ENCODE results near the gene MICU1.
"Not testable (repeated sequence)": the region's sequence is repeated elsewhere in the genome, so short reads cannot be mapped to it uniquely, and the experiment has no call there.

MICU1 gene

DNA sequence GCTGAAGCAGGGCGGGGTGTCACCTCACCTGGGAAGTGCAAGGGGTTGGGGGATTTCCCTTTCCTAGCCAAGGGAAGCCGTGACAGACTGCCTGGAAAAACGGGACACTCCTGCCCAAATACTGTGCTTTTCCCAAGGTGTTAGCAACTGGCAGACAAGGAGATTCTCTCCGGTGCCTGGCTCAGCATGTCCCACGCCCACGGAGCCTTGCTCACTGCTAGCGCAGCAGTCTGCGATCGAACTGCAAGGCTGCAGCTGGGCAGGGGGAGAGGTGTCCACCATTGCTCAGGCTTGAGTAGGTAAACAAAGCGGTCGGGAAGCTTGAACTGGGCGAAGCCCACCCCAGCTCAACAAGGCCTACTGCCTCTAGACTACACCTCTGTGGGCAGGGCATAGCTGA, 190.3 kb downstream of the MICU1 start:
- DNase-seq (ENCODE audit: low spot score), result no peak

DNA sequence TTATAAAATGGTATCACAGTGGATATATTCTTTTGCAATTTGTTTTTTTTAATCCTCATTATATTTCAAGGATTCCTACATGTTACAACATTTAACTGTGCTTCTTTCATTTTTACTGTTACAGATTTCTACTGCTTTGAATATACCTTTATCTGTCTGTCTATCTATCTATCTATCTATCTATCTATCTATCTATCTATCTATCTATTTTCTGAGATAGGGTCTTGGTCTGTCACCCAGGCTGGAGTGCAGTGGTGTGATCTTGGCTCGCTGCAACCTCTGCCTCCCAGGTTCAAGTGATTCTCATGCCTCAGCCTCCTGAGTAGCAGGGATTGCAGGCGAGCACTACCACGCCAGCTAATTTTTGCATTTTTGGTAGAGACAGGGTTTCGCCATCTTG, 194.9 kb downstream of the MICU1 start:
- not testable (repeated sequence) for DNase-seq (ENCODE audit: low spot score)

DNA sequence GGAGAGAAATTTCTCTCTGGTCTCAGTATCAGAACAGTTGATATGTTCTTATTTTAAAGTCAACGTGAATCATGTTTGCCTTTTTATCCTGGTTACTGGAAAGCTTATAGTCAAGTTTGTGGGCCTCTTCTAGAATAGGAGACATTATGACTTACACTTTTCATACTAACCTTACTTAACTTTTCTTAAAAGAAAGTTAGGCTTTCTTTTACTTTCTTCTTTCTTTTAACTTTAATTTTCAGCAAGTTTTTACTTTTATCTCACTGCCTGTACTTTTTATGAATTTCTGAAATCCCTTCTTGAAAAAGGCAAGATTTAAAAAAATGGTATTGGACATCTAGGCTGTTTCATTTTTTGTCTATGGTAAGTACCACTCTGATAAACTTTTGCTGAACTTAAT, 195.9 kb downstream of the MICU1 start:
- no peak for DNase-seq (ENCODE audit: low spot score)

DNA sequence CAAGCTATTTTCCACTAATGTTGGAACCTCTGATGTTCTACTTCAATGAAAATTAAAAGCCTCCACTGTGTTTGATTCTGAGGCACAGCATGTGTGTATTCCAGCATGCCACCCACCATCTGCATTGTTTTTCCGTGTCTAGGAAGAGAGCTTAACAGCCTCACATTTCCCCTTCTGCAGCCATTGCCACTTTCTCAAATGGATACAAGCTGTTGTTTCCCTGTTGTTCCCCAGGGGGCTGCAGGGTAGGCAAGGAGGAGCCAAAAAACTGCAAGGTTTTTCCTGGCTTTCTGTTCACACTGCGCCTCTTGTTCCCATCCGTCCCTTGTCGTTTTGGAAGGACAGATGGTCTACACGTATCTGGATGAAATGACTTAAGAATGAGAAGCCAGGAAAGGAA, 198.9 kb downstream of the MICU1 start:
- DNase-seq (ENCODE audit: low spot score), result no peak

DNA sequence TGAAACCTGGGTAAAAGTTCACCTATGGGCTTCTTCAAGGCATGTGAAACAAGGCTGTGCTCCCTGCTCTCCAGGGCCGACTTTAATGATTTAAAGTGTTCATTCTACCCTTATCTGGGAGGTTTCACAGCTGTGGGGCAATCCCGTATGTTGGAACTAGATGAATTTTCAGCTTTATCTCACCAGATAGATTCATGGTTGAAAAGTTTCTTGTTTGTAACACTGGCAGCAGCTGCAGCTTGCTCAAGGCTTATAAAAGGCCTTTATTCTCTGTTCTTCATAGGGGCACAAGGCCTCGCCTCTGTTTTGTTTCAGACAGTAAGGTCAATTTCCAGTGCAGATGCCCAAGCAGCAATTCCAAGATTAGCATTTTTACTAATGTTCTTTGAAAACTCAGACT, 200.7 kb downstream of the MICU1 start:
- no peak for DNase-seq (ENCODE audit: low spot score)

DNA sequence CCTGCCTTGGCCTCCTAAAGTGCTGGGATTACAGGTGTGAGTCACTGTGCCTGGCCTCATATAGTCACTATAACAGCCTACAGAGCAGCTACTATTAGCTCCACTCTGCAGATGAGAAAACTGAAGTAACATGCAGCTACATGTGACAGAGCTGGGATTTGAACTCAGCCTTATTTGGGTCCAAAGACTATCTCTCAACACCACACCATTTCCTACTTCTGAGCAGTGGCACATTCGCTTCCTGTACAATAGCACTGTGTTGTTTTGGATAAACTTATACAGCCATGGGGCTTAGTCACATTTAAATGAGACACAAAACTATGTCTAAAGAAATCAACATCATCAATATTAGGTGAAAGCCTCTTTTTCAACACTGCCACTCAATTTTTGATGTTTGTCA, 201.3 kb downstream of the MICU1 start:
- DNase-seq (ENCODE audit: low spot score), result no peak

DNA sequence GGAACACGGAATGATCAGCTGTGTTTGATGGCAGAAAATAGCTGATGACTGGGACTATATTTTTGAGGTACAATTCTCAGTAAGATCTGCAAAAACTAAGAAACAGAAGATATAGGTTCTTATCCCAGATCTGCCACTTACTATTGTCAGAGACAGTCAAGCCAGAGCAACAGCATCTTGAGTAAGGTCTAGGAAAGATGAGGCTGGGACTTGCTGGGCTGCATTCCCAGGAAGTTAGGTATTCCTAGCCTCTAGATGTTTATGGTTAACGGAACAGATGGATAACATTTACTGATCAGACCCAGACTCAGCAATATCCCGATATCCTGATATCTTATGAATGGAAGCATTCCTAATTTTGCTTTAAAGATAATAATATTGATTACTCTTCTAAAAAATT, 202.5 kb downstream of the MICU1 start:
- no peak for DNase-seq (ENCODE audit: low spot score)

DNA sequence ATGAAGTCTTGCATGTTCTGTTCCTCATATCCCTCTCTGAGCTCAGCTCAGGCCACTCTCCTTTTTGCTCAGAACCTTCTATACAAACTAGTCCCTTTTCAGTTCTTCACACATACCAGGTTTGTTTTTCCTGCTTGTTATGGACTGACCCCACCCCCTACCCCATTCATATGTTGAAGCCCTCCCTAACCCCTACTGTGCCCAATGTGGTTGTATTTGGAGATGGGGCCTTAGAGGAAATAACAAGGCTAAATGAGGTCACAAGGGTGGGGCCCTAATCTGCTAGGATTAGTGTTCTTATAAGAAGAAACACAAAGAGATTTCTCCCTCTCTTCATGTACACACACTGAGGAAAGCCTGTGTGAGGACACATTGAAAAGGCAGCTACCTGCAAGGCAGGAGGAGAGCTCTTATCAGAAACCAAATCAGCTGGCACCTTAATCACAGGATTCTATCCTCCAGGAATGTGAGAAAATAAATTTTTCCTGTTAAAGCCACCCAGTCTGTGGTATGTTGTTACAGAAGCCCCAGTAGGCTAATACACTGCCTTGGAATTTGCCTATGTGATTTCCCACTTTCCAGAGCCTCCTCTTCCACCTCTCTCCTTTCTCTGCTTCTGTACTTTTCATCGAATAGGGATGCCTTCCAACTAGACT, 203.9 kb downstream of the MICU1 start:
- DNase-seq (ENCODE audit: low spot score), result no peak

DNA sequence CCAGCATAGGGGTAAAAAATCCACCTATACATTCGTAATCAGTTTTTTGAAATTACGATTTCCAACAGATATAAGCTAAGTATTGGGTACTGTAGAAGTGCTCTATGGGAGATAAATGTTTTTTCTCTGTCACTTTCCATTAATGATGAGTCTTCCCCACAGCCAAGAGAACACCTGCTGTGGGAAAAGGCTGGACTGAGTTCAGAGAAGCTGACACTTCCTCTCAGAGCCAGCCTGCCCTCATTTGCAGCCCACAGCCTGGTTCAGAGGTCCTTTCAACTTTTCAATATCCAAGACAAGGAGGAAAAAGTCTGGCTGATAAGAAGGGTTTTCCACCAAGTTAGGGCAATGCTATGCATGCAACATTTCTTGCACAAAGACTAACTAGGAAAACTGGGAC, 206.6 kb downstream of the MICU1 start:
- DNase-seq (ENCODE audit: low spot score), result no peak

DNA sequence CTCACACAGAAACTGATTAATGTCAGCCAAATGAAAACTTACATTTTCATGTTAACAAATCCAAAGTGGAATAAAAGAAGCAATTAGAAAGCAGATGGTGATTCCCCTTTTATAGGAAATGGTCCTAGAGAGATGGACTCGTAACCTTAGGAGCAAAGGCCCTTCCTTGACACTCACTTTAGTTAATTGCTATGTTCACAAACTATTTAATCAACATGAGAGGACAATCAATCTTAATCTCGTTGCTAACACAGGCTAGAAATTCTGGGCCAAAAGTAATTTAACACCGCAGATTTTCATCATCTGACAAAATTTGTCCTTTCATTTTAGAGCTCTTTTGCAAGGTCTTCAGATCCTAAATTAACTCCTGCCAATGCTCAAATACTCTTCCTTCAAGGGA, 207.2 kb downstream of the MICU1 start:
- DNase-seq (ENCODE audit: low spot score), result no peak

DNA sequence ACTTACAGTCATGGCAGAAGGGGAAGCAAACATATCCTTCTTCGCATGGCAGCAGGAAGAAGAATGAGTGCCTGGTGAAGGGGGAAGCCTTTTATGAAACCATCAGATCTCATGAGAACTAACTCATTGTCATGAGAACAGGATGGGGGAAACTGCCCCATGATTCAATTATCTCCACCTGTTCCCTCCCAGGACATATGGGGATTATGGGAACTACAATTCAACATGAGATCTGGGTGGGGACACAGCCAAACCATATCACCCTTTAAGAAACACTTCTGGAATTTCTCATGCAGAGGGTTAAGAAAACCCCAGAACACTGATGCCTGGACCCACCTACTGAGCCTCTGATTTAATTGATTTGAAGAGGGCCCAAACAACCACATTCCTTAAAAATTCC, 207.9 kb downstream of the MICU1 start:
- no peak for DNase-seq (ENCODE audit: low spot score)

DNA sequence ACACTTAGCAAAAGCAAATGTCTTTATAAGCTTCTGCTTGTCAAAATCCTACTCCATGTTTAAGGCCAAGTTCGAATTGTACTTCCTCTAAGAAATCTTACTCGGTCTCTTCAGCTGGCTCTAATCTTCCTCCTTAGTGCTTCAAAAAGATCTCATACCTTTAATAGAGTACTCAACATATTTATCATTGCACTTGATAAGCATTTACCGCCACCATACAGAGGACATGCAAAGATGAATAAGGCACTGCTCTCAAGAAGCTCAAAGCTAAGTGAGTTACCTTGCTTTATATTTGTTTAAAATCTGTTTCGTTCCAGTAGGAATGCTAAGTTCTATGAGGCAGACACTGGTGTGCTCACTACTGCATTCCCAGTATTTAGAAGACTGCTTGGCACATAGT, 209.2 kb downstream of the MICU1 start:
- no peak for DNase-seq (ENCODE audit: low spot score)

DNA sequence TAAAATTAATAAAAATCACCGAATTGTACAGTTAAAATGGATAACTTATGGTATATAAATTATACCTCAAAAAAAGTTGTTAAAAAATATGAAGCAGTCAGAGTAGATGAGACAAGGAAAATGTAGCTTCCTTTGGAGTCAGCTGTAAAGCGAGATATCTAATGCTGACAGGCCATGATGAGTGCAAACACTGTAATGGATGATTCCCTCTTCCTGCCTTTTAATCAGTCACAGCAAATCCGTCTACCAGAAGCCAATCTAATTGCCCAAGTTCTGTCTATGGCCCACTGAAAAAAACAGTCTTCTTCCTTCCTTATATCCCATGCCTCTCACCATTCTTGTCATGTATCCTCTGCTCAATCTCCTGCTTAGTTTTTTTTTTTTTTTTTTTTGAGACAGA, 211.2 kb downstream of the MICU1 start:
- DNase-seq (ENCODE audit: low spot score), result no peak

DNA sequence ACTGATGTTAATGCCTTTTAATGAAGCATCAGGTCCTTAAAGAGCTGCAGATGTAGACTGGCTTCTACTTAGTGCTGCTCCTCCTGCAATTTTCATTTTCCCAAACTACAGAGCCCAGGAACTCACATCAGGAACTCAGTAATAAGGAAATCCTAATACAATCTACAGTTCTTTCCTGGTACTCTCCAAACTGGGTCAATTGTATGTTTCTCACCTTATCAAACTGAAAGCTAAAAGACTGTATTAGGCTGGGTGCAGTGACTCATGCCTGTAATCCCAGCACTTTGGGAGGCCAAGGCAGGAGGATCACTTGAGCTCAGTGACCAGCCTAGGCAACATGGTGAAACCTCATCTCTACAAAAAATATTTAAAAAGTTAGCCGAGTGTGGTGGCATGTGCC, 216.7 kb downstream of the MICU1 start:
- no peak for DNase-seq (ENCODE audit: low spot score)

DNA sequence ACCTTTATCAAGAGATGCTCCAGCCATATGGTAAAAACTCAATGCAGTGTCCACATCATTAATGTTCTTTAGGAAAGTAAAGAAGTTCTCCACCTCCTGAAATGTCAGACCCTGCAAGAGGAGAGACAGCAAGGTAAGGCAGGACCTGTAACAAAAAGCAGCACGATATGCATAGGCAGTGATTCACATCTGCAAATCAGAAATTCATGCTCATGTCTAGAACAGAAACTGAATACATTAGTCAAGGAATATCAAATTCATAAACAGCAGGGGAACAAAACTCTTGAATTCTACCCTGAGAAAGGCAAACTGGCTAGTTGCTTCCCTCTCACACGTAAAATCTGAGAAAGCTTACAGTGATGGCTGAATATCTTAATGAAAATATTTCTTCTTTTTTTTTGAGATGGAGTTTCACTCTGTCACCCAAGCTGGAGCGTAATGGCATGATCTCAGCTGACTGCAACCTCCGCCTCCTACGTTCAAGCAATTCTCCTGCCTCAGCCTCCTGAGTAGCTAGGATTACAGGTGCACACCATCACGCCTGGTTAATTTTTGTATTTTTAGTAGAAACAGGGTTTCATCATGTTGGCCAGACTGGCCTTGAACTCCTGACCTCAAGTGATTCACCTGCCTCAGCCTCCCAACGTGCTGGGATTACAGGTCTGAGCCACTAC, 217.8 kb downstream of the MICU1 start:
- no peak for DNase-seq (ENCODE audit: low spot score)

DNA sequence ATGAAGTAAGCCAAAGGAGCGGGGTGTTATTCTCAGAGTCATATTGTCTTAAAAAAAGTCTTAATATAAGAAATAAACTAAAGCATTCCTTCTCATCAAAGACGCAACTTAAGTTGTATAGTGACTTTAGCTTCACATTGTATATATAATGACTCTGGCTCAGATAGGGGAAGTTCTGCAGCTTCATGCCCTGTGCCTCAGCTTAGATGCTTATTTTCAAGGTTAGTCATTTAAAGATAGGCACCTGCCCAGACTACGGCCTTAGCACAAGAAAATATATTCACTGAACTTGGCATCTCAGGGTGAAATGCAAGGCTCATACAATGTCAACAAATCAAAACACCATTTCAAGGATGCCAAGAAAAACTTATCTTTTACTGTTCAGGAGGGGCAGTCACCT, 218.4 kb downstream of the MICU1 start:
- no peak for DNase-seq (ENCODE audit: low spot score)

DNA sequence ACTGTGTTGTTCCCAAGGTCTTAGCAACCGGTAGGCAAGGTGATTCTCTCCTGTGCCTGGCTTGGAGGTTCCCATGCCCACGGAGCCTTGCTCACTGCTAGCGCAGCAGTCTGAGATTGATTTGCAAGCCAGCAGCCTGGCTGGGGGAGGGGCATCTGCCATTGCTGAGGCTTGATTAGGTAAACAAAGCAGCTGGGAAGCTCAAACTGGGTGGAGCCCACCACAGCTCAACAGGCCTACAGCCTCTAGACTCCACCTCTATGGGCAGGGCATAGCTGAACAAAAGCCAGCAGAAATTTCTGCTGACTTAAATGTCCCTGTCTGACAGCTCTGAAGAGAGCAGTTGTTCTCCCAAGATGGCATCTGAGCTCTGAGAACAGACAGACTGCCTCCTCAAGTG, 230.3 kb downstream of the MICU1 start:
- DNase-seq (ENCODE audit: low spot score), result not testable (repeated sequence)

DNA sequence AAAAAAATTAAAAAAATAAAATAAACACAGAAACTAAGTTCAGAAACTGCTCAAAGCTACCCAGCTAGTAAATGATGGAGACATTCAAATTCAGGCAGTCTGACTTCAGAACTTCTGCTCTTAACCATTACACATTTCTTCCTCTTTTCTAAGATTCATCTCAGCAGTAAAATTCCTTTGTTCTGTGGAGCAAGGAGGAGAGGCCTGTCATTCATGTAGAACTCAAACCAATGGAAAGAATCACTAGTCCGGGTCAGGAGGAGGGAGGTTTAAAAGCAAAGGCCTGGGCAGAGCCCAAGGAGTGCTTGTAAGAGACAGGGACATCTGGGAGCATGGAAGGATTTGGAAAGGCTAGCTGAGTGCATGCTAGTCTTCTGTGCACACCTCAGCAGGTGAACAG, 233.3 kb downstream of the MICU1 start:
- DNase-seq (ENCODE audit: low spot score), result no peak

DNA sequence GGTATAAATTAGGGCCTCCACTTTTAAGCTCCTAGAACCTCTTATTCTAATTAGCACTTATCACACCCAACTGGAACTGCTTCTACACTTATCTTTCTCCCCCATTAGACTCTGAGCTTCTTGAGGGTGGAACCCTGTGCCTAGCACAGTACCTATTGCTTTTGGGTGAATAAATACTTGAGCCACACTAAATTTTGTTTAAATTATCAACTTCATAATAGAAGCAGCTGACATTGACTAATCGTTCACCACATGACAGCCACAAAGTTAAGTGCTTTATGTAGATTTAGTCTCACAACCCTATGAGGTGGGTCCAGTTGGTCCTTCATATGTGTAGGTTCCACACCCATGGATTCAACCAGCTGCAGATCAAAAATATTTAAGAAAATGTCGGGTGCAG, 235.1 kb downstream of the MICU1 start:
- no peak for DNase-seq (ENCODE audit: low spot score)

DNA sequence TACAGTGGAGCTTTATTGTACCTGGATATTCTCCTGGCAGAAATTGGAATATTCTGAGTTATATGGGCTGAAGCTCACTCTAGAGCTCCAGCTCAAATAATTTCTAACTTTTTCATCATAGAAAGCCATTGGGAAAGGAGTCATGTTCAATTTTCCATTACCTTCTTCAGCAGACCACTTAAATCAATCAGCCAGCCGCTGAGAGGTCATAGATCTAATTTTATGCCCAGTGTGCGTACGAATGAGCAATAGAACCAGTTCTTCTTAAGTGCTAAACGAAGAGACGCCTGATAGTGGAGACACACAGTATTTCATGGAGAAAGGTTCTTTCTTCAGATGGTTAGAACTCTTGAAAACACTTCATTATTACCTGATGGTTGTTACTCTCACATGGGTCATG, 236.2 kb downstream of the MICU1 start:
- no peak for DNase-seq (ENCODE audit: low spot score)

DNA sequence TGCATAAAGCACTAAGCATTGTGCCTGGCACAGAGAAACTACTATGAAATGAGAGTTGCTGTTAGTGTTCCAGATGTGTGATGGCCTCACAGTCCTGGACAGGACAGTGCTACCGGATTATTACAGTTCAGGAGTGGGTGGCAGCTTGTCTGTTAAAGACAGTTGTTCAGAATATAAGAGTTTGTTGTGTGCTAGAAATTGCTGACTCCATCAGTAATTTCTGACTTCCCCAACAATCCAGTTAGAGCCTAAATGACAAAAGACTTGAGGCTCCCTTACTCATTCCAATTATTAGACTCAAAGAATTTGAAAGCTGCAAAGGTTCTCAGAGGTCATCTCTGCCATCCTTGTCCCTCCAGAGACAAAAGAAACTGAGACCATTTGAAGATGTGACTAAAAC, 236.9 kb downstream of the MICU1 start:
- DNase-seq (ENCODE audit: low spot score), result no peak

DNA sequence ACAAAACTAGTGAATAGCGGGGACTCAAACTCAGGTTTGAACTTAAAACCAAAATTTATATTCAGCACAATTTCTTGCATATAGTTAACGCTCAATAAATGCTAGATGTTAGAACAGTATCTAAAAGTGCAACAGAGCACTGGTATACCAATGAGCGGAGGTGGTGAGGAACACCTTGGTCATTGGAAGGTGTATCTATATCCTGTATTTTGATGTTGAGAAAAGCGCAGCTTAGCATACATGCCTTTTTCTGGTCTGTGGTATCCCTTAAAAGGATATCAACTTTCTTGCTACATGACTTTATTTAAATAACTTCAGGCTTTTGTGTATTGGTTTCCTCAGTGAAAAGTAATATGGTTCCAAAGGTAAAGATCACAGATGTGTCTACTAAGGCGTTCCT, 237.8 kb downstream of the MICU1 start:
- no peak for DNase-seq (ENCODE audit: low spot score)

DNA sequence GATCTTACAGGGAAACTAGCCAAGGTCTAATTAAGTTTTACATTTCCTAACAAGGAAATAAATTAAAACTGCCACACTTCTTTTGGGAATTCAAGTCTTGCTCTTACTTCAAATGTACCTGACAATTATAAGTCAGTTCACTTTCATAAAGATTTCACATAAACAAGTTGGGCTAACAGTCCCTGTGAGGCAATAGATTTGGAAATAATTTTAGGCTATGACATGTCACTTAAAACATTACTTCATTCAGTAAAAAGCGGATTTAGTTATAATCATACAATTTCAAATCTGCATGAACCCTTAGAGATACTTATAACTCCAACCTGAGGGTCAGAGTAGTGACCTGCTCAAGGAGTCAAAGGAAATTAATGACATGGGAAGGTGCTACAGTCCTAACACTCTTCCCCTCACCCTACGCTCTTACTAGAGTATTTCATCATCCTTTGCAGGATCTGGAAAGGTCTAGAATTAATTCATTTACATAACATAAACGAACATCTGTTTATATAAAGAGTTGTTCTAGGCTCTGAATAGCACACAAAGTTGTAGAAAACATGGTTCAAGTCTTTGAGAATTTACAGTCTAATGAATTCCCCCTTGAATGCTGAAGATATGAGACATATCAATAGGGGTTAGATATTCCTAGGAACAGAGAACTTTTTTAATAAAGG, 238.8 kb downstream of the MICU1 start:
- DNase-seq (ENCODE audit: low spot score), result no peak

DNA sequence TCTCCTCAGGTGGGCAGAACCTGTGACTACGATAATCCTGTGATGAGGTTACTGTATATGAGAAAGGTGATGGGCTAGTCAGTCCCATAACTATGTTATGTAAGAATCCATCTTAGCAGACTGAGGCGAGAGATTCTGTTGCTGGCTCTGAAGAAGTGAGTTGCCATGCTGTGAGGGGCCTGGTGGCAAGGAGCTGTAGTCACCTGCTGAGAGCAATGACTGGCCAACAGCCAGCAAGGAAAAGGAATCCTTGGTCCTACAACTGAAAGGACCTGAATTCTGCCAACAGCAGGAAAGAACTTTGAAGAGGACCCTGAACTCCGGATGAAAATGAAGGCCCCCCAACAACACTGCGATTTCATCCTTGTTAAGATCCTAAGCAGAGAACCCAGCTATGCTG, 240.2 kb downstream of the MICU1 start:
- no peak for DNase-seq (ENCODE audit: low spot score)

Data from germinal center (tissue), 1 donor.